ENCODE measurements around the gene SYT1.
"Not testable (repeated sequence)": the region's sequence is repeated elsewhere in the genome, so short reads cannot be mapped to it uniquely, and the experiment has no call there.

Gene SYT1

DNA sequence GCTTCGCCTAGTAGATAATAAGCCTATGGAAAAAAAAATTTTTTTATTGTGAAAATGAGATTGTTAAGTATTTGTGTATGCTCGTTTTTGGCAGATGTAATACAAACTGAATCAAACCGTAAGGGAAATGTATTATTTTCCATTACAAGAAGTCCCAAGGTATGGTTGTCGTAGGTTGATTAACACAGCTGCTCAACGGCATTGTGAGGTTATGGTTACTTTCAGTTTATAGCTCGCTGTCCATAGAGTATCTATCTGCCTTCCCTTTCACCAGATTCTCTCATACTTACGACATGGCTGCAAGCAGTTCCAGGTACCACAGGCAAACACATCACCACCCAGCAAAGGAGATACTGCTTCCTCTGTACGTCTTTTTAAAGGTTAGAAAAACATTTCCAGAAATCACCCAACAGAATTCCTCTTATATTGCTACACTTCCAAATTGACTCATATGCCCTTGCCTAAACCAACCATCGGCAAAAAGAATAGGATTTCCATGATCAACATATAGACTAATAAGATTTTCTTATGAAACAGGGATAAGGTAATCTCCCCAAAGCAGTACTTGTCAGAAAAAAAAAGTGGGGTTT is 338.6 kb downstream of the SYT1 start:
- DNase-seq (ENCODE audit: low read depth in 2 of 3, low spot score in 2 of 3) = no peak

DNA sequence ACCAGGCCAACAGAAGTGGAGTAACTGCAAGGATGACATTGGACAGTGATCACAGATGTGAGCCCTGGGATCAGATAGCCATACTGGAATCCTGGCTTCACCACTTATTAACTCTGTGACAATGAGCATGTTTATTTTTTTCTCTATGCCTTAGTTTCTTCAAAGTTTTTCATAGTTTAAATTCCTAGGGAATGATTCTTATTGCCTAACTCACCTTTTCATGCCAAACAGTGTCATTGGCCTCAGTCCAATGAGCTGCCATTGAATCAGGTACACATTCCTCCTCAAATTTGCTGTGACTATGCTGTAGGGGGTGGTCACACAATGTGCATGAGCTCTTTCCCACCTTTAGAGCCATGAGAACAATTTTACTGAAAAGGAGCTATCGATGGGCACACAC is 342.3 kb downstream of the SYT1 start:
- no peak for DNase-seq (ENCODE audit: low read depth in 2 of 3, low spot score in 2 of 3)

DNA sequence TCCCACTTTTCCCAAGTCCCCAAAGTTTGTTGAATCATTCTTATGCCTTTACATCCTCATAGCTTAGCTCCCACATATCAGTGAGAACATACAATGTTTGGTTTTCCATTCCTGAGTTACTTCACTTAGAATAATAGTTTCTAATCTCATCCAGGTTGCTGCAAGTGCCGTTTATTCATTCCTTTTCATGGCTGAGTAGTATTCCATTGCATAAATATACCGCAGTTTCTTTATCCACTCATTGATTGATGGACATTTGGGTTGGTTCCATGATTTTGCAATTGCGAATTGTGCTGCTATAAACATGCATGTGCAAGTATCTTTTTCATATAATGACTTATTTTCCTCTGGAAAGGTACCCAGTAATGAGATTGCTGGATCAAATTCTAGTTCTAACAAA is 345.8 kb downstream of the SYT1 start:
- DNase-seq (ENCODE audit: low read depth in 2 of 3, low spot score in 2 of 3) = not testable (repeated sequence)

DNA sequence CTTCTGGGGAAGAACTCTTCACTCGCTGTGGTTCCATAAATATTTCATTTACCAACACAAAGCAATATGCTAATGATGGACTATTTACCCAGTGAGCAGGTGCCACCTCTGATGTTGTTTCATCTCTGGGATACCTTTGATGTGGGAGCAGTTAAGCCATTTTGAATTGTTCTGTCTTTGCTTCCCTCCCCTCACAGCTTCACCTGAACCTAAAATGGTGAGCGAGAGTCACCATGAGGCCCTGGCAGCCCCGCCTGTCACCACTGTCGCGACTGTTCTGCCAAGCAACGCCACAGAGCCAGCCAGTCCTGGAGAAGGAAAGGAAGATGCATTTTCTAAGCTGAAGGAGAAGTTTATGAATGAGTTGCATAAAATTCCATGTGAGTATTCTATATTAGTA is 352.7 kb downstream of the SYT1 start:
- DNase-seq (ENCODE audit: low read depth in 2 of 3, low spot score in 2 of 3) = no peak

DNA sequence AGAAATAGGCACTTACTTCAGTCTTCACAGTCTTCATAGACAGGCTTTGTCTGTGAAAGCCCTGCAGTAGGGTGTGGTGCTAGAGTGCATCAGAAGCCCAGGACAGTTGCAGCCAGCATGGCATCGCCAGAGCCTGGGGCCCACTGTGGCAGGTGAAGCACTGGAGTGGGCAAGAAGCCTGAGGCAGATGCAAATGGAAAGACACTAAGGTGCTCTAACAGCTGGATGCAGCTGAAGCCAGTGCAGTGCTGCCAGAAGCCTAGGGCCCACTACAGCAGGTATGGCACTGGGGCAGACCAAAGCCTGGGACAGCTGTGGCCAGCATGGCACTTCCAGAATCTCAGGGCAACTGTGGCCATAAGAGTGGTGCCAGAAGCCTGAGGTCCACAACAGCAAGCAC is 358.6 kb downstream of the SYT1 start:
- DNase-seq (ENCODE audit: low read depth in 2 of 3, low spot score in 2 of 3) = no peak

DNA sequence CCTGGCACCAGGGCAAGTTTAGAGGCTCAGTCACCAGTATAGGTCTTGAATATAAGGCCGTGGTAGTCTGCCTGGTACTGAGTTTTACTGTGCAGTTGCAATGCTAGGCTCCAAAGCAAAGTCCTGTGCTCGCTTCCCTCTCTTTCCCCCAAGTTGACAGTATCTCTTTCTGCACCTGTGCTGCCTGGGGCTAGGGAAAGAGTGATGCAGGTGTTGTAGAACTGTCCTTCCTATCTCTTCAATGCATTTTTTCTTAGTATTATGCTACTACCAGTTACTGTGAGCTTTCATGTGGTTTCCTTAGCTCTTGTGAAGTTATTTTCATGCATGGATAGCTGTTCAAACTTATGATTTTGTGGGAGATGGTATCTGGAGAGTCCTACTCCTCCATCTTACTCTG is 359.2 kb downstream of the SYT1 start:
- DNase-seq (ENCODE audit: low read depth in 2 of 3, low spot score in 2 of 3) = no peak

DNA sequence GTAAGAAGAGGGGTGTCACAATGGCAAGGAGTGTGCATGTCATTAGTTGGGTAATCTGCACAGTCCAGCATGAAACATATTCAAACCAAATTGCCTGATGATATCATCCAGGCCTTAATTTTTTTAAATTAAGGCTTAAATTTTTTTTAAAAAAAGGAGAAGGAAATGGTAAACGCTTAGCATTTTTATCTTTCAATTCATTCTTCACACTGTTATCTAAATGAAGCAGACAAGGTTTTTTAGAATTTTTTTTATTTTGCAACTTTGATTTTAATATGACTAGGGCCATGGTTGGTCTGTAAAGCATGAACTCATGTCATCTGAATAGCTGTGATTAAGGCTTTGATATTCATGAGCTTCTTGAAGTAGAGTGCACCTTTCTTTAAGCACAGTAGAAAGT is 362.5 kb downstream of the SYT1 start:
- DNase-seq (ENCODE audit: low read depth in 2 of 3, low spot score in 2 of 3) = no peak

DNA sequence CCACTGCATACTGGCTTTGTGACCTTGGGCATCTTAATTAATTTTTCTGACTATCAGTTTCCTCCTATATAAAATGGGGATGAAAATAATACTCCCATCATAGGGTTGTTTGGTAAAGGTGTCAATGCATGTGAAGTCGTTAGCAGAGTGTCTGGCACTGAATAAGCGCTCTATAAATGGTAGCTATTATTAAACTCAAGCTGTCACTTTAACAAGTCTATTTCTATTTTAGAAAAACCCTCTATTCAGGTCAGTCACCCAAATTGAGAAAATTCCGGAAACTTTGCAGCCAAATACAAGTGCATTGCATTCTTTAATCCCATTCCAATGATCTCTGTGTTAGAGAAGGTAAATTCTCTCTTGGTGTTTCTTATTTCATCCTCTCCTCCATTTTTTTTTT is 363.1 kb downstream of the SYT1 start:
- DNase-seq (ENCODE audit: low read depth in 2 of 3, low spot score in 2 of 3) = no peak

DNA sequence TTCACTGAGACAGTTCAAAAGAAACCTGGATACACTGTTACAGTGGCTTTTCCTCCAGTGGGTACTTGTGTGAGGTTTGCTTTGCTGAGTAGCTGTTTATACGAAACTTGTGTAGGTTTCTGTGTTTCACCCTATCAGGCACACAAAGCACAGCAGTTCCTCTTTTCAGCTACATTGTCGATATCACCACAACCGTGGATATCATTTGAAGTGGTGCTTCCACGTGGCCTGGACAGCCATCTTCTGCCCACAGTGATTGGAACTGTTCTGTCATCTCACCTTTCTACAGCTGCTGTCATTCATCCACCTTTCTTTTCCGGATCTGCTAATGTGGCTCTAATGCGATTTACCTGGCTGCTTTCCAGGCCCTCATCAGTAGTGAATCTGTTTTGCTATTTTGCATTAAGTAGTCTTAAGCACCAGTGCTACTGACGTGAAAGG is 368.8 kb downstream of the SYT1 start:
- DNase-seq (ENCODE audit: low read depth in 2 of 3, low spot score in 2 of 3) = no peak

DNA sequence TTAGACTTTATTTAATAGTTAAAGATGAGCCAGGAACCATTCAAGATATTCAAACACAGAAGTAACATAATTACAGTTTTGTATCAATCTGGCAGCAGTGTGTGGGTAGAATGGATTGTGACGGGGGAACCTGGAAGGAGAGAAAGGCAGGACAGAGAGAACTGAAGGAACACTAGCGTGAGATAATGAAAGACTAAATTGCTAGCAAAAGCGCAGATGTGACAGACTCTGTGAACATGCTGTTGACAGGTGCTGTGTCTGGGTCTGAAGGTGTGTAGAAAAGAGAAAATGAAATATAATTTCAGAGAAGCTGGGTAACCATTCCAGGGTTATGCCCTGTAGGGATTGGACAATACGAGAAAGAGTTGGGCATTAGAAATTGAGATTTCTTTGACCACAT is 372.3 kb downstream of the SYT1 start:
- no peak for DNase-seq (ENCODE audit: low read depth in 2 of 3, low spot score in 2 of 3)

DNA sequence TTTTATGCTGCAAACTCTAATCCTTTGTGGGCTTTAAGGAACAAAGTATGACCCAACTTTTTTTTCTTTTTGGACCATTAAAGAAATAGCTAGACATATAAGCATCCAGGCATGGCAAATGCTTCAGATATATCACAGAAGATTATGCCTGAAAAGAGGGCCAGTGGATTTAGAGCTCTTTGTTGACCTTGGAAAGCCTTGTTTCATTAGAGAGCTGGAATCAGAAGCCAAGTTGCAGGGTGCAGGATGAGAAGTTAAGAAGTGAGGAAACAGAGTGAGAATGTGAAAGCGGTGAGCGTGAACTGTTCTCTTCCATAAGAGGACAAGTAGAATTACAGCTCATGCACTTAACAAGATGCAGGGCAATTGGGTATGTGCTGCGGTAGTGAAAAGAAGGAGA is 373.7 kb downstream of the SYT1 start:
- DNase-seq (ENCODE audit: low read depth in 2 of 3, low spot score in 2 of 3) = no peak

DNA sequence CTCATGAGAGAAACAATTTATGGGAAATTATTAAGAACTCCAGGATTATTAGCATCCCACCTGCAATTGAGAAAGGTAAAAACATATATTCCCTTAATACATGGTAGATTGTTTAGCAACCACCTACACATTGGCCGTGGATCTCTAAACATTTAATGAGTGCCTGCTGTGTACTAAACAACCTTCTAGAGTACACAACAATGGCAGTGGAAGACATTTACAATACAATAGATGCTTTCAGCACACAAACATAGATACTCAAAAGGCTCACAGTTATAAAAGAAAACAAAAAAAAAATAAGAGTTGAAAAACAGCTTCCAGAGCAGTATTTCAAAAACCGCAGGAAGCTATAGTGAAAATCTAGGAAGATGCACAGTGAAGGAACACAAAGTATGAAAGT is 382.9 kb downstream of the SYT1 start:
- no peak for DNase-seq (ENCODE audit: low read depth in 2 of 3, low spot score in 2 of 3)

DNA sequence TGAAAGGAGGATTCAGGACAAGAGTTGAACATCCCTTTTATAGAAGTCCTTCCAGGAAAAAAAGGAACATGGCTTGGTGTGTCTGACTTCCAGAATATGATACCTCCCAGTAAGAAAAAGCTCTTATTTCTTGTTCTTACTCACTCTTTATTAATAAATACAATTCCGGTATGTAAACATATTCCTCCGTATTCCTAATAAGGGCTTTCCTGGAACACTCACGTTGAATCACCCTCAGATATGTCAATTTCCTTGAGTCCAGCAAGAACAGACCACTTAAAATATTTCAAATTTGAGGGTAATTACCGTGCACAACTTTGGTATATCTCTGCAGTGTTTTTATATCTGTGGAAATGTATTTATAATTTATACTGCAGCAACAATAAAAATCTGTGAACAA is 385.6 kb downstream of the SYT1 start:
- no peak for DNase-seq (ENCODE audit: low read depth in 2 of 3, low spot score in 2 of 3)

DNA sequence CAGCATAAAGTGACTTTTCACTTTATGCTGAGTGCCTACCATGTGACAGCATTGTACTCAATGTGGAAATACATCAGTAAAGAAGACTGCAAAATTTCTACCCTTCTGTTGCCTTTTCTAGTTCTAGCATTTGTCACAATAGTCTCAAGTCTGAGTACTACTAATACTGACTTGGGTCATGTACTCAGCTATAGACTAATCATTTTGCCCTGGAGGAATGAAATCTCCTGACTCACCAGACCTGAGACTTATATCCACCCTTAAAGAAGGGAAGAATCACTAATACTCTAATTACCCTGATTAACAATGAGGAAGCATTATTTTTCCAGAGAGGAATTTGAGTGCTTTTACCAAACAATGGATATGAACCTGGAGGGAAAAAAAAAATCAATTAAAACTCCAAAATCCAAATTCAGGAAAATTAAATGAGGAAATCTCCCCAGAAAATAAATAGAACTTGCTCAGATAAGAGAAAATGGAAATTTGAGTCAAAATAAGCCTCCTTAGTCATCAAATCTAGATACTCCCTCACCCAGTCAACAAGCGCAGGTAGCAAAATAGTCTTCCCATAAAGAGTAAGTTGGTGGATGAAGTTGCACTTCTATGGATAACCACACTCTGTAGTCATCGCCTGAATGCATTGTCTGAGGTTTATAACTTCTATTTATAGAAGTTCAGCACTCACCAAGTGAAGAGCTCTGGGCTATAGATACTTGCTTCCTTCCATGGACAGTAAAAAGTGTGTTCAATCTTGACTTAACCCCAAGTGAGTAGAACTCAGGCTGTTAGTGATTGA is 386.6 kb downstream of the SYT1 start:
- no peak for DNase-seq (ENCODE audit: low read depth in 2 of 3, low spot score in 2 of 3)

DNA sequence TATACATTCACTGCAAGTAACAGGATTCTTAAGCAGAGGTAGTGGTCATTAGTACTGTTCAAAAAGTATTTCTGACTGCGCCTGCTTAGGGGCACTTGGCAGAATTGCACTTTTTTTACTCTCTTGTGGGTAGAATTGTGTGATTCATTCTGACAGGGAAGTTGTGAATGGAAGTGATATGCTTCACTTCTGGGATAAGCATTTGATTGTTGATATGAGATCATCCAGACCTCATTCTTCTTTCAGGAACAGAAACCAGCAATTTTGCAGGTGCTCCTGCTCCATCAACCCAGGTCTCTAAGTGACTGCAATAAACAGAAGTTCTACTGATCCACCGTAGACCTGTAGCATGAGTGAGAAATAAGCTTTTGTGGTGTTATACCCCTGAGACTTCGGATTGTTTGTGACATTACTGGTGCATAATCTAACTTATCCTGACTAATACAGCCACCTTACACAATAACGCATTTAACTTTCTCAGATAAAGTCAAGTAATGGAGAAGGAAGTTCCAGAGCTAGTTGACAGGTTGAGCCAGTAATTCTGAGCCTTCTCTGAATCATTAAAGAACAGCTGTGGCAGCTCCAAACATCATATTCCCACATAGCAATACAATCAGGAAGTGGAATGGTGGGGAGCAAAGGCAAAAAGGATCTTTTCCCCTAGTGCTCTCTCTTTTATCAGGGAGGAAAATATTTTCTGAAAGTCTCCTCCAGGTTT is 387.9 kb downstream of the SYT1 start:
- DNase-seq (ENCODE audit: low read depth in 2 of 3, low spot score in 2 of 3) = no peak

DNA sequence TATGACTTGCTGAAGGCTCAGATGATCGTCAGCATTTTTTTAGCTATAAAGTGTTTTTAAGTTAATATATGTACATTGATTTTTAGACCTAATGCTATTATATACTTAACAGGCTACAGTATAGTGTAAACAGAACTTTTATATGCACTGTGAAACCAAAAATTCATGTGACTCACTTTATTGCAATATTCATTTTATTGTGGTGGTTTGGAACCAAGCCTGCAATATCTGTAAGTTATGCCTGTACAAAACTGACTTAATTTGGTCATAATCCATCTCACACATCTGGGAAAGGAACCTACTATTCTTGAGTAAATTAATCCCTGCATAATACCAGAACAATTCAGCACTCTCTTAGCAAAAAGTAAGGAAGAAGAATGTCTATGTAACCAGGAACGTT is 390.7 kb downstream of the SYT1 start:
- no peak for DNase-seq (ENCODE audit: low read depth in 2 of 3, low spot score in 2 of 3)

DNA sequence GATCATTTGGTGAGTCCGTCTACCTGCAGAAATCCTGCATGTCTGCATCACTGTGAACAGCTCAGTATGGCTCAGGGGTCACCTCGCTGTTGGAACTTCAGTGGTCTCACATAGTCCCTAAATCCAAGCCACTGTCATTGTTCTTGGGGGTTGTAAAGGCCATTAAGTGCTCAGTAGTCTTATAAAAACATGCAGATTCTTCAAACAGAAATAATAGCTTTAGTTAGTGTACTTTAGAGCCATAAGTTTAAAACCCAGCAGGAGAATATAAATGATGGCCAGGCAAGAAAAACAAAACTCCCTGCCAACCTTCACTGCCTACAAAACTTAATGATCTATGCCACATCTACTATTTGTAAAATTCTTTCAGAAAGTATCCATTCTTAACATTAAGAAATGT is 396.3 kb downstream of the SYT1 start:
- DNase-seq (ENCODE audit: low read depth in 2 of 3, low spot score in 2 of 3) = no peak

DNA sequence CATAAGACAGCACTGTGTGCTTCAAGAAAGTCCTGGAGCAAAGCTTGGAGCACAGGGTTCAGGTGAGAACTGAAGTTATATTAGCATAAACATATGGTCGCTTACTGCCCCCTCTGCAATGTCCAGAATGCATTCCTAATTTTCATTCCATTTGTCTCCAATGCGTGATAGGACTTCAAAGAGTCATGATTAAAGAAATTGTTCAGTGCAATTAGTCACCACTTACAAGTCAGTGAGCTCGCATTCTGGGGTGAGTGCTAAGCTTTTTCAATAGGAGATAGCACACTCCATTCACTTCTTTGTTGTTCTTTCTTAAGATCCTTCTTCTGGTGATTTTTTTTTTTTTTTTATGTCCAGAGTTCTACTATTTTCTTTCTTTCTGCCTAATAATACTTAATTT is 398.4 kb downstream of the SYT1 start:
- no peak for DNase-seq (ENCODE audit: low read depth in 2 of 3, low spot score in 2 of 3)

DNA sequence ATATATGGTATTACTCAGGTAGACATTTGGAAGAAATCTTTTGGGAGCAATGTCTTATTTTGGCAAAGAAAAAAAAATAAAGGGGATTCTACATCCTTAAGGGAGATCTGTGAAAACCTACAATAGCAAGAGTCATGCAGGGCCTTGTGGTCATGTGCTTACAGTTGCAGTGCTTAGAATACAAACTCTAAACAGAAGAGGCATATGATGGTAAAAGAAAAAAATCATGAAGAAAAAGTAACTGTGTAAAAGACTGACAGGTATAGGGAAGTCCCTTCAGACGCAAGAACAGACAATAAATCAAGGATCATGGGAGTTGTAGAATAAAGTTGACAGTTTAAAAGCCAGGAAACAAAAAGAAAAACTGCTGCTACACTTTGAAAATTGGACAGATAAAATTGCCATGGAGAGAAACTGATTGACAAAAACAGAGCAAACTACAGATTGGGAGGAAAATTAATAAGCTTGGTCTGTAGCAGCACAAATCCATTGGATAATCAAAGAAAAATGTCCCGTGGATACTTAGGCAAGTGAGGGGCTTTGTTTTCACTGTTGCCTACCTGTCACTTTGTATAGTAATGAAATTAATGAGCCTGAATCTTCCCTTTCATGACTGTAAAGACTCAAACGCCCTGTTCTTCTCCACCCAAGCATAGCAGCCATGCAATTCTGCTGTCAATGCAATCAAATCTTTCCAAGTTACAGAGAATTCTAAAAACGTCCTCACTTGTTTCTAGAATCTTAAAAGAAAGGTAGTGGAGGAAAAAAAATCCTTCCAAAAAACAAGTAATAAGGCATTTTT is 402.0 kb downstream of the SYT1 start:
- no peak for DNase-seq (ENCODE audit: low read depth in 2 of 3, low spot score in 2 of 3)

DNA sequence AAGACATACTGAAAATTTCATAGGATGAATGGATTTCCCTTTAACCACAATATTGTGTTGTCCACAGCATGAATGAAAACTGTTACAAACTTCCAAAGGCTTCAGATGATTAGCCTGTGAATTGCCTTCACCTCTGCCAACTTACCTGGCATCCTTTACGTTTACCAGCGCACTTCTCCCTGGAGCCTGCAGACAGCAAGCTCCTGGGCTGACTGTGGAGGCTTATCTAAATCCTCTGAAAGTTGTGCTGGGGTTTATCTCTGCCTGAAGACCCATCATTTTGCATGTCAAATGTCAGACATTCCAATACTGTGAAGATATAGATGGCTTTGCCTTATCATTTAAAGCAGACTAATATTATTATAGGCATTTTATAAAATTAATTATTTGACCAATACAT is 403.0 kb downstream of the SYT1 start:
- no peak for DNase-seq (ENCODE audit: low read depth in 2 of 3, low spot score in 2 of 3)

DNA sequence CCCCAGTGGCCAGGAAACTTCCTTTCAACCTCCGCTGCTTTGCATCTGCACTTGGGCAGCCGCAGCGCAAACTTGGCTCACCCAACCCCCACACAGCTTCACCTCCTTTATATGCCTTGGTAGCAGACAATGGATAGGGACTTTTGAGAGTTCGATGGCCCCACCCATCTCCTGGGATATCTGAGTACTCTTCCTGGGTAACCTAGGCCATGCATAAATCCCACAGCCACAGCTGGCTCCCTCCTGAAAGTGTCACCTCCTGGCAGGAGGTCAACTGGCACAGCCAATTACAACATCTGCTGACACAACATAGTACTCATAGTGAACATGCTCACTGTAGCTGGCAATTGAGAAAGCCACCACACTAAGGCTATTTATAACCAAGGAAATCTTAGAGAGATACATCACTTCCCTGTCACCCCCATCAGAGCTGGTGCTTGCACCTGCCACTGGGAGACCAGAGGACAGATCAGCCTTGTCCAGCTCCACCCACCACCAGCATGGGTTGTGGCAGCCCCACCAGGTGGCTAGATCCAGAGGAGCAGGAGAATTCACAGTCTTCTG is 410.0 kb downstream of the SYT1 start:
- no peak for DNase-seq (ENCODE audit: low read depth in 2 of 3, low spot score in 2 of 3)

Data from activated CD8-positive, alpha-beta memory T cell treated with anti-CD3 and anti-CD28 coated beads for 48 hours (primary cell).